Mesothelial cell of epicardium (in vitro differentiated cells): ENCODE results near the gene ZSCAN5C. TPM values are rescaled to one million over a fixed set of nuclear protein-coding genes. Genes with fewer than 3 reads are reported as not detected.

ENCODE experiments used
- DNase-seq, 2 experiments: peaks; one replicate each; pipeline ENCODE4 v3.0.0; 2021; ENCODE audit warnings: low spot score in 2 of 2; ENCODE audit not compliant: unreplicated experiment in 2 of 2
- H3K27ac Mint-ChIP-seq: 2 replicates; pipeline ENCODE4 v1.8.0; 2021; ENCODE audit warnings: mixed read lengths
- H3K27me3 Mint-ChIP-seq: 2 replicates; pipeline ENCODE4 v1.8.0; 2021; ENCODE audit warnings: low read depth, mixed read lengths
- H3K36me3 Mint-ChIP-seq: 2 replicates; pipeline ENCODE4 v1.8.0; 2021; ENCODE audit warnings: mixed read lengths
- H3K4me1 Mint-ChIP-seq: 2 replicates; pipeline ENCODE4 v1.8.0; 2021; ENCODE audit warnings: mixed read lengths
- H3K4me3 Mint-ChIP-seq: 2 replicates; pipeline ENCODE4 v1.8.0; 2021; ENCODE audit warnings: mild to moderate bottlenecking, moderate library complexity, mixed read lengths
- H3K9me3 Mint-ChIP-seq: 2 replicates; pipeline ENCODE4 v1.8.0; 2021; ENCODE audit warnings: mixed read lengths
- total RNA-seq: library from RNA; stranded (reverse); gene quantifications from 3 replicates; pipeline ENCODE4 v1.2.1, GENCODE V29; 2021
- TF ChIP-seq, protein P1 (sequence below): fragments of 200-600 bp; sonication (generic); IDR thresholded peaks from one replicate; pipeline ENCODE4 v1.5.0; 2021; ENCODE audit warnings: antibody characterized with exemption; ENCODE audit not compliant: unreplicated experiment

The ZSCAN5C gene
- total RNA-seq, 1 donor from 2014 or later = not detected

DNA sequence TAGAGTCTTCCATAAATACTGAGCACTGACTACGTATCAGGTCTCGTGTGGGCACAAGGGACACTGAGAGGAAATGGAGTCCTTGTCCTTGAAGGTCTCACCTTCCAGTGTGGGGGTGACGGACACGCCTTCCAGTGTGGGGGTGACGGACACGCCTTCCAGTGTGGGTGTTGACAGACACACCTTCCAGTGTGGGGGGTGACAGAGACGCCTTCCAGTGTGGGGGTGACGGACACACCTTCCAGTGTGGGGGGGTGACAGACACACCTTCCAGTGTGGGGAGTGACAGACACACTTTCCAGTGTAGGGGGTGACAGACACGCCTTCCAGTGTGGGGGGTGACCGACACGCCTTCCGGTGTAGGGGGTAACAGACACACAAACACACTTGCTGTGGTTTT, 56.2 kb downstream of the ZSCAN5C start:
- no peak overlapping the region for H3K27ac Mint-ChIP-seq
- peaks cover 2% of the 10 kb centered on the region for H3K9me3 Mint-ChIP-seq
- no peaks in the 10 kb centered on the region for H3K27me3 Mint-ChIP-seq
- H3K4me3 Mint-ChIP-seq = no peak overlapping the region
- TF ChIP-seq, protein P1, sequence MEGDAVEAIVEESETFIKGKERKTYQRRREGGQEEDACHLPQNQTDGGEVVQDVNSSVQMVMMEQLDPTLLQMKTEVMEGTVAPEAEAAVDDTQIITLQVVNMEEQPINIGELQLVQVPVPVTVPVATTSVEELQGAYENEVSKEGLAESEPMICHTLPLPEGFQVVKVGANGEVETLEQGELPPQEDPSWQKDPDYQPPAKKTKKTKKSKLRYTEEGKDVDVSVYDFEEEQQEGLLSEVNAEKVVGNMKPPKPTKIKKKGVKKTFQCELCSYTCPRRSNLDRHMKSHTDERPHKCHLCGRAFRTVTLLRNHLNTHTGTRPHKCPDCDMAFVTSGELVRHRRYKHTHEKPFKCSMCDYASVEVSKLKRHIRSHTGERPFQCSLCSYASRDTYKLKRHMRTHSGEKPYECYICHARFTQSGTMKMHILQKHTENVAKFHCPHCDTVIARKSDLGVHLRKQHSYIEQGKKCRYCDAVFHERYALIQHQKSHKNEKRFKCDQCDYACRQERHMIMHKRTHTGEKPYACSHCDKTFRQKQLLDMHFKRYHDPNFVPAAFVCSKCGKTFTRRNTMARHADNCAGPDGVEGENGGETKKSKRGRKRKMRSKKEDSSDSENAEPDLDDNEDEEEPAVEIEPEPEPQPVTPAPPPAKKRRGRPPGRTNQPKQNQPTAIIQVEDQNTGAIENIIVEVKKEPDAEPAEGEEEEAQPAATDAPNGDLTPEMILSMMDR = no peak
- no peak for DNase-seq
- H3K4me1 Mint-ChIP-seq = no peaks in the 10 kb centered on the region
- peaks cover 3% of the 10 kb centered on the region for H3K36me3 Mint-ChIP-seq

Other genes starting within 250 kb of the ZSCAN5C start
- not detected in 3 replicates for gene NLRP5, start 215.5 kb upstream of the ZSCAN5C start, total RNA-seq
- gene ZNF787, start 81.0 kb upstream of the ZSCAN5C start, total RNA-seq = 33.3 to 38.3 TPM (median 35.5 TPM) in 3 replicates
- gene ZNF444, start 61.0 kb upstream of the ZSCAN5C start, total RNA-seq = 61.3 to 66.1 TPM (median 63.6 TPM) in 3 replicates
- not detected in 3 replicates for gene GALP, start 26.3 kb upstream of the ZSCAN5C start, total RNA-seq
- gene ZSCAN5B, start 4.5 kb upstream of the ZSCAN5C start, total RNA-seq = 0.13 TPM in 1 of 3 replicates, not detected in the others
- not detected in 3 replicates for gene EDDM13, start 70.5 kb downstream of the ZSCAN5C start, total RNA-seq
- 14.8 to 18.8 TPM (median 15.3 TPM) in 3 replicates for gene ZSCAN5A, start 112.6 kb downstream of the ZSCAN5C start, total RNA-seq
- gene ZNF582, start 191.3 kb downstream of the ZSCAN5C start, total RNA-seq = 5.1 to 5.6 TPM (median 5.1 TPM) in 3 replicates
- gene ZNF583, start 202.1 kb downstream of the ZSCAN5C start, total RNA-seq = 9.1 to 10.1 TPM (median 9.9 TPM) in 3 replicates